Suprapubic skin (tissue), 4 donors: ENCODE measurements around the gene CD79B. TPM values are rescaled to one million over a fixed set of nuclear protein-coding genes. Genes with fewer than 3 reads are reported as not detected.
"Not testable (repeated sequence)": the region's sequence is repeated elsewhere in the genome, so short reads cannot be mapped to it uniquely, and the experiment has no call there.

ENCODE experiments used
- DNase-seq, 2 donors: peaks; one replicate each; pipeline ENCODE4 v3.0.0-alpha.2; 2019; ENCODE audit warnings: low spot score in 2 of 2
- H3K27ac ChIP-seq: fragments of 200-600 bp; sonication (generic); one replicate; pipeline ENCODE4 v1.5.1; 2019
- H3K27me3 ChIP-seq: fragments of 200-600 bp; sonication (generic); one replicate; pipeline ENCODE4 v1.5.1; 2019
- H3K36me3 ChIP-seq: fragments of 200-600 bp; sonication (generic); one replicate; pipeline ENCODE4 v1.5.1; 2019
- H3K4me1 ChIP-seq: fragments of 200-600 bp; sonication (generic); one replicate; pipeline ENCODE4 v1.5.1; 2019
- H3K4me3 ChIP-seq: fragments of 200-600 bp; sonication (generic); one replicate; pipeline ENCODE4 v1.5.1; 2019; ENCODE audit warnings: mild to moderate bottlenecking
- H3K9me3 ChIP-seq: fragments of 200-600 bp; sonication (generic); one replicate; pipeline ENCODE4 v1.5.1; 2019
- EP300 ChIP-seq: sonication (generic); formaldehyde crosslinking; IDR thresholded peaks from one replicate; pipeline ENCODE4 v1.6.1; 2017; ENCODE audit warnings: antibody characterized with exemption
- POLR2A ChIP-seq, 2 donors: fragments of 450-650 bp; IDR thresholded peaks; one replicate each; pipeline ENCODE4 v1.6.1; 2017; ENCODE audit warnings: antibody characterized with exemption in 2 of 2, mild to moderate bottlenecking in 2 of 2, moderate library complexity in 2 of 2
- POLR2AphosphoS5 ChIP-seq, 3 donors: sonication (generic); formaldehyde crosslinking; IDR thresholded peaks; one replicate each; pipeline ENCODE4 v1.6.1; 2017; ENCODE audit warnings: antibody characterized with exemption in 3 of 3
- WGBS: methylation state at CpG from one replicate; pipeline ENCODE4 v1.1.5; 2018; 5-methylcytosine and 5-hydroxymethylcytosine counted together
- total RNA-seq, 4 donors: library from RNA; depleted of rRNA; stranded (reverse); fragments of >200 nt; gene quantifications; one replicate each; pipeline ENCODE4 v1.1.0, GENCODE V29; 2016
- TF ChIP-seq, protein P1 (sequence below), 2 donors: fragments of 200-600 bp in 1 of 2; fragments of 450-650 bp in 1 of 2; sonication (generic) in 1 of 2; IDR thresholded peaks; one replicate each; pipeline ENCODE4 v1.5.1; 2016 to 2019; ENCODE audit warnings: antibody characterized with exemption in 2 of 2, mild to moderate bottlenecking in 1 of 2, moderate library complexity in 1 of 2

Gene CD79B
- total RNA-seq, 4 donors from 2014 or later, result 1.5 to 7.9 (median 2.2) TPM

DNA sequence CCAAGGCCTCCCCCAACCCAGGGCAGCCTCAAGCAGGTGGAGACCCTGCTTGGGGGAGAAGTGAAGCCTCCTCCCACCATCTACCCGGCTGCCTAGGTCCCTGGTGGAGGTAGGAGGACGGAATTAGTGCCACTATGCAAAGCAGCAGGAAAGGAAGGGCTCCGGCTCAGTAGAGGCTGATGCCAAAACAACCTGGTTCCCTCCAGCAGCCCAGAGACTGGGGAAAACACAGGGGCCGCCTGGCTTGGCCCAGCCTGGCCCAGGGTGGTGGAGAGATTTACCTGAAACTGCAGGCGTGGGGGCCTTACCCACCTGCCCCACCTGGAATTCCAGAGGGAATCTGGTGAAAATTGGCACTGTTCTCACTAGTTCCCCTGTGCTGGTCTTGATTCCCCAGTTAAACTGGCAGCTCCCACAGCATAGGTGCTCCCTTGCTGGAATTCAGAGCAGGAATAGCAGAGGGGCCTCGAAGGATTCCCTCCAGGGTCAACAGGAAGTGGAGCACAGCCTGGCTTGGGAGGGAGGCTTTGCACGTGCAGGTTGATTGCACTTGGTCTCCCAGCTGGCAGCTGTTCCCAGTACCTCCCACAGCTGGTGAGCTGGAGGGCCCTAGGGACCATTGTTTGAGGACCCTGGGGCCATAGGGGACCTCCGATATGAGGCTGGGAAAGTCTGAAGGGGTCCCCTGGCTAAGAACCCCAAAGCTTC, 4.5 kb downstream of the CD79B start:
- DNase-seq, result no peak
- Histone ChIP-seq H3K36me3 (no peaks in the 10 kb centered on the region), H3K4me3 (no peak overlapping the region), H3K27me3 (no peaks in the 10 kb centered on the region), H3K9me3 (no peaks in the 10 kb centered on the region), H3K4me1 (peaks cover 20% of the 10 kb centered on the region), H3K27ac (no peak overlapping the region)
- TF ChIP-seq, protein P1, sequence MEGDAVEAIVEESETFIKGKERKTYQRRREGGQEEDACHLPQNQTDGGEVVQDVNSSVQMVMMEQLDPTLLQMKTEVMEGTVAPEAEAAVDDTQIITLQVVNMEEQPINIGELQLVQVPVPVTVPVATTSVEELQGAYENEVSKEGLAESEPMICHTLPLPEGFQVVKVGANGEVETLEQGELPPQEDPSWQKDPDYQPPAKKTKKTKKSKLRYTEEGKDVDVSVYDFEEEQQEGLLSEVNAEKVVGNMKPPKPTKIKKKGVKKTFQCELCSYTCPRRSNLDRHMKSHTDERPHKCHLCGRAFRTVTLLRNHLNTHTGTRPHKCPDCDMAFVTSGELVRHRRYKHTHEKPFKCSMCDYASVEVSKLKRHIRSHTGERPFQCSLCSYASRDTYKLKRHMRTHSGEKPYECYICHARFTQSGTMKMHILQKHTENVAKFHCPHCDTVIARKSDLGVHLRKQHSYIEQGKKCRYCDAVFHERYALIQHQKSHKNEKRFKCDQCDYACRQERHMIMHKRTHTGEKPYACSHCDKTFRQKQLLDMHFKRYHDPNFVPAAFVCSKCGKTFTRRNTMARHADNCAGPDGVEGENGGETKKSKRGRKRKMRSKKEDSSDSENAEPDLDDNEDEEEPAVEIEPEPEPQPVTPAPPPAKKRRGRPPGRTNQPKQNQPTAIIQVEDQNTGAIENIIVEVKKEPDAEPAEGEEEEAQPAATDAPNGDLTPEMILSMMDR (IDR thresholded peaks at IDR 0.05), result no peak
- TF ChIP-seq EP300, result no peak
- no peak for TF ChIP-seq POLR2AphosphoS5 (IDR thresholded peaks at IDR 0.05)
- no peak for TF ChIP-seq POLR2A (IDR thresholded peaks at IDR 0.05)
- 66% methylated on average over 8 of the region's 8 CpGs for WGBS

- Histone ChIP-seq H3K36me3 (no peaks in the 10 kb centered on the region), H3K4me1 (peaks cover 15% of the 10 kb centered on the region), H3K4me3 (no peak overlapping the region), H3K27me3 (no peaks in the 10 kb centered on the region), H3K9me3 (no peaks in the 10 kb centered on the region), H3K27ac (no peak overlapping the region)
- DNase-seq, result no peak
- TF ChIP-seq POLR2AphosphoS5 (IDR thresholded peaks at IDR 0.05), result no peak
- no peak for TF ChIP-seq POLR2A (IDR thresholded peaks at IDR 0.05)
- no peak for TF ChIP-seq EP300
- TF ChIP-seq, protein P1 (IDR thresholded peaks at IDR 0.05), result no peak
- 93% methylated on average over 2 of the region's 2 CpGs for WGBS
Observed at GRCh38 chr17:63926164-63926563, 6.0 kb downstream of the CD79B start.

DNA sequence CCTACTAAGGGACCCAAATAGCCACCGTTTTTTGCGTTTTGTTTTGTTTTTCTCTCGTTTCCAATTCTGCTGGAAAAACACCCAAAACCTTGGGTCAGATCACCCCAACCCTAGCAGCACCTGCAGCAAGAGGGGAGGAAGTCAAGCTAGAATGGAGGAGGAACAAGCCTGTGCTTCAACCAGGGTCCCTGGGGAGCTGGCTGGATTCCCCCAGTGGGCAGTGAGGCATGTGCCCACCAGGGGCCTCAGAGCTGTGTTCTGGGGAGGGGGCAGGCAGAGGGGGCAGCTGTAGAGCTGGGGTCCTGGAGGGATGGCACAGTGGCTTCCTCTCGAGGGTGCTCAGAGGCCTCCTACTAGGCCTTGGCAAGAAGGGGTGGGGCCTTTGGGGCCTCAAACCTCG, 6.5 kb downstream of the CD79B start:
- no peak overlapping the region for H3K4me3 ChIP-seq
- WGBS, result 79% methylated on average over 5 of the region's 5 CpGs
- no peaks in the 10 kb centered on the region for H3K27me3 ChIP-seq
- no peaks in the 10 kb centered on the region for H3K36me3 ChIP-seq
- no peak overlapping the region for H3K27ac ChIP-seq
- no peak for TF ChIP-seq POLR2AphosphoS5 (IDR thresholded peaks at IDR 0.05)
- no peak for TF ChIP-seq EP300
- TF ChIP-seq, protein P1 (IDR thresholded peaks at IDR 0.05), result no peak
- TF ChIP-seq POLR2A (IDR thresholded peaks at IDR 0.05), result no peak
- no peak for DNase-seq
- peaks cover 10% of the 10 kb centered on the region for H3K4me1 ChIP-seq
- no peaks in the 10 kb centered on the region for H3K9me3 ChIP-seq

DNA sequence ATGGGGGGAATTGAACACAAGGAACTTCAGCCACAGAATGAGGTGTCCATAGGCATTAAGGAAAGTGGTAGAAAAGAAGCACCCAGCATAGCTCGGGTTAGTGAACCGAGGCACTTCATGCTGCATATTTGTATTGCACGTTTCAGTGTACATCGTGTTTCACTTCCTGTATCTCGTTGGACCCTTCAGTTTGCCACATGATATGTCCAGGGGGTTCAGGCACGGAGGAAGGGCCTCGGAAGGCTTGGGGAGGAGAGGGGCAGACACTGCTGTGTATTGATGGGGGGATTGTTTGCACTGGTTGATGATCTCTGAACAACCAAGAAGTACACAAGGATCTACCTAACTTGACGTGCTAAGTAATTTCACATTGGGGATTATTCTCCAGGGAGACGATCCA, 9.7 kb downstream of the CD79B start:
- not testable (repeated sequence) for H3K36me3 ChIP-seq, H3K9me3 ChIP-seq, DNase-seq, H3K27ac ChIP-seq, H3K4me3 ChIP-seq, H3K4me1 ChIP-seq, H3K27me3 ChIP-seq
- WGBS, result 72% methylated on average over 9 of the region's 9 CpGs

DNA sequence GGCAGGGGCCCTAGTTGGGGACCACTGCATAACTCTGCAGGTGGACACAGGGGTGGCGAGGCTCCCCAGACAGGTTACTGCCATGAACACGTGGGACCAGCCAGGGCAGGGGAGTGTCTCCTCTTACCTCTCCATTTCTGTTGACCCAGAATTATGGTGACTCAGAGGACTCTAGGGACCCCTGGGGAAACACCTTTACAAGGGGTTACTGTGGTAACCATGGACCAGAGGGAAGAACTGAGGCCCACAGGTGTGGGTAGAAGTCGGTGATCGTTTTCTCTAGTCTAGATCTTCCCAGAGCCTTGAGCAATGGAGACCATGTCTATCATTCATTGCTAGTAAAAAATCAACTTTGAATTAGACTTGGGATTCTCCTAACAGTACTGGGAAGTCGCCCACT, 11.4 kb downstream of the CD79B start:
- H3K27ac ChIP-seq, DNase-seq, H3K4me3 ChIP-seq, H3K4me1 ChIP-seq, H3K27me3 ChIP-seq, H3K36me3 ChIP-seq, H3K9me3 ChIP-seq: not testable (repeated sequence)
- 93% methylated on average over 5 of the region's 5 CpGs for WGBS

DNA sequence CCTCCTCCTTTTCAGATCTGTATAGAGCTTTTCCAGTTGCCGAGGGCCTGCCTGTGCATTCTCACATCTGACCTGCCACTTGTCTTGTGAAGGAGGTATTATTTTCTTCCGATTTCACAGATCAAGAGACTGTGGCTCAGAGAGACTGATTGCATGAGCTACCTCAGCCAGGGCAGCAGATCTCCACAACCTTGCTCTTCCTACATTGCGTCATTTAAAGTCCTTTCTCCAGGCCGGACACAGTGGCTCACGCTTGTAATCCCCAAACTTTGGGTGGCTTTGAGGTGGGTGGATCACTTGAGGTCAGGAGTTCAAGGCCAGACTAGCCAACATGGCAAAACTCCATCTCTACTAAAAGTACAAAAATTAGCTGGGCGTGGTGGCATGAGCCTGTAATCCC, 12.1 kb downstream of the CD79B start:
- 77% methylated on average over 6 of the region's 6 CpGs for WGBS
- not testable (repeated sequence) for H3K4me1 ChIP-seq, H3K9me3 ChIP-seq

GRCh38 chr17:63919311-63919723, 12.8 kb downstream of the CD79B start:
- TF ChIP-seq, protein P1 (IDR thresholded peaks at IDR 0.05), result peak; percentile 94 to 96
- no peak for TF ChIP-seq POLR2AphosphoS5 (IDR thresholded peaks at IDR 0.05)
- no peak for TF ChIP-seq POLR2A (IDR thresholded peaks at IDR 0.05)
- 51% methylated on average over 8 of the region's 8 CpGs for WGBS
- Histone ChIP-seq H3K4me3 (no peak overlapping the region), H3K27ac (no peak overlapping the region), H3K36me3 (no peaks in the 10 kb centered on the region), H3K9me3 (no peaks in the 10 kb centered on the region), H3K27me3 (no peaks in the 10 kb centered on the region), H3K4me1 (peaks cover 4% of the 10 kb centered on the region)
- no peak for DNase-seq

More for the DNA sequence above, 12.1 kb downstream of the CD79B start:
- not testable (repeated sequence) for H3K36me3 ChIP-seq, H3K4me3 ChIP-seq, DNase-seq, H3K27me3 ChIP-seq, H3K27ac ChIP-seq

GRCh38 chr17:63918789-63919305, 13.3 kb downstream of the CD79B start, which contains the start of gene GH1:
Gene GH1 (minus strand): TSS chr17:63918839. CDS start chr17:63918776, 63 bp downstream.
- H3K27ac ChIP-seq, H3K27me3 ChIP-seq, H3K36me3 ChIP-seq, H3K9me3 ChIP-seq, H3K4me1 ChIP-seq, H3K4me3 ChIP-seq: not testable (repeated sequence)
- WGBS, result 49% methylated on average over 10 of the region's 10 CpGs
- peak in 1 of 2 donors; percentile 48 for DNase-seq
